ENCODE measurements around the gene UBE2Q1.

Gene UBE2Q1

DNA sequence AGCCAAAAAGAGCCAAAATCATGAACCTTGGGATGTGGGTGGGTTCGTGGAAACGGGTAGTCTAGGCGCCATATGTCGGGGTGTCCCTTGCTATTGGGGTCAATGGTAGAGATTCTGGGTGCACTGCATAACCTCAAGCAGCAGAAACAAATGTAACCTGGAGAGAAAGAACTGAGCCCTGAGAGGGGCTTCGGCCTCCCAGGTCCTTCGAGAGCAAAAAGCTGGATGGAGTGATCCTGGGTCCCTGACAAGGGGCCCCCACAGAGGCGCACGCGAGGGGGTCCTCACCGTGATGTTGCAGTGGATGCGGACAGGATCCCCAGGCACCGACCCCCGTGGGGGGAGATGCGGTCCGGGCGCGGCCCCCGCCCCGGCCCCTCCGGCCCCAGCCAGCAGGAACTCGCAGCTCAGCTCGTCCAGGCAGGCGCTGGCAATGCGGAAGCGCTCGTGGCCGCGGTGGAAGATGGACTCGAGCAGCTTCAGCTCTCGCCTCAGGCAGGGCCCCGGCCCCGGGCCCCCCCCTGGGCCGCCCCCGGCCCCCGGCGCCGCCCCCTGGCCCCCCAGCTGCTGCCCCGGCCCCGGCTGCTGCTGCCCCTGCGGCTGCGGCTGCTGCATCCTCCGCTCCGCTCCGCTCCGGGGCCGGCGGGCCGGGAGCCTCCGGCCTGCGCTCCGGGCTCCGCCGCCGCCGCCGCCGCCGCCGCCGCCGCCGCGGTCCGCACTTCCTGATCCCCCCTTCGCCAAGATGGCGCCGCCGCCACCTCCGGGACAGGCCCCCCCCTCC, at the start of gene UBE2Q1:
Gene UBE2Q1 (minus strand): TSS at position 724 of the 781 bp plus-strand sequence. CDS start 109 bp downstream, at position 615.
- FAIRE-seq = no peak

DNA sequence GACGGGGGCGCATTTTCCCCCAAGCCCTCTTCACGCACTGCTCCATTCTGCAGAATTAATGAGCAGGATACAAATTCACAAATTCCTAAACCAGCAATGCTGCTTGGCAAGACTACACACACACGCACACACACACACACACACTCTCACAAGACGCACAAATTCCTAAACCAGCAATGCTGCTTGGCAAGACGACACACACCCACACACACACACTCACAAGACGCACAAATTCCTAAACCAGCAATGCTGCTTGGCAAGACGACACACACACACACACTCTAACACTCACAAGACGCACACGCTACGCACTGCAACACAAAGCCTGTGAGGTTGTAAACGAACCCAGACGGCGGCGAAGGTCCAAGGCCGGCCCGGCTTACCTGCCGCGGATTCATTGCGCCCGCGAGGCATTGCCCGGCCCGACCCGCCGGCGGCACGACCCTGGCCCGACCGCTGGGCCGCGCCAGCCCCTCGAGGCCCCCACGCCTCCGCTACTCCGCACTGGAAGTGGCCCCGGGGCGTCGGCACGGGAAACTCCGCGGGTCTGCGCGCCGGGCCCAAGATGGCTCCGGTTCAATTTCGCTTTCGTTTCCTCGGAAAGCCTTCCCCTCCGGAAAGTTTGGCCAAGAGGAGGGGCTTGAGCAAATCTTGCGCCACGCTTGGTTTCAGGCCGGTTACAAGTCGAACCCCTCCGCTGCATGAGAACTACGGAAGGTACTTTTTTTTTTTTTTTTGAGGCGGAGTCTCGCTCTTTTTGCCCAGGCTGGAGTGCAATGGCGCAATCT, 49.3 kb upstream of the UBE2Q1 start, which contains the start of gene ADAR:
Gene ADAR (minus strand): TSS at position 578 of the 788 bp plus-strand sequence. CDS start 180 bp downstream, at position 398.
- no peak for FAIRE-seq

GRCh38 chr1:154607106-154607608, 48.7 kb upstream of the UBE2Q1 start:
- FAIRE-seq = no peak

DNA sequence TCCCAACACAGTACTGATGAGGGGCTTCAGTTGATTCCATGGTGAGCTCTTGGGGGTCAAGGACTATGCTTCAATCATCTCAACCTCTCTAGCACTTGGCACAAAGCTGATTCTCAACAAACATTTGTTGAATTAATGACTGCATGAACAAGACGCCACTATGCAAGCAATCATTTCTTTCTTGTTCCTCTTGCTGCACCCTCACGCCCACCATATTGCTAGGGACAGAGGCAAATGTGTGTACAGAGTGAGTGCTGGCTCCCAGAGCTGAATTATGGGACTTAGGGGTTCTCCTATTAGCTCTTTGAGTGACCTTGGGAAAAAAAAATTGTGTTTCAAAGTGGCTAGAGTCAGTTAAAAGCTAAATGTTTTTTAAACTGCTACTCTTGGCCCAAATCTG, 47.1 kb upstream of the UBE2Q1 start:
- FAIRE-seq = no peak

- no peak for FAIRE-seq
These were observed 44.9 kb upstream of the UBE2Q1 start for GRCh38 chr1:154603317-154603716.

DNA sequence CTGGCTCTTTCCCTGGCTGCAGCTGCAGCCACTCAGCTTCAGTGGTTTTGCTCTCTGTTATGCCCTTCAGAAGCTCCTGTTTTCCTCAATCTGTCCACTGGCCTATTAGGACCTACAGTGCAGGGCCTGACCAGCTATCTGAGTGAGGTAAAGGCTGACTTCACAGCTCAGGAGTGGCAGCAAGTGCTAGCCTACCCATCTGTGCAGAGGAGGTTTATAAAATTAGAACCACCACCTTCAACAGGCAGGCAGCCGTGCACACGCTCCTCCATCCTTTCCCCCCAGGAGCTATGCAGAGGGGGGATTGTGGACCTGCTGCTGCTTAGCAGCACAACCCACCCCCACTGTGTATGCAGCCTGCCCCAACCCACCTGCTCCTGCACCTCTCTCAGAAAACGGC, 41.2 kb upstream of the UBE2Q1 start:
- FAIRE-seq = no peak

GRCh38 chr1:154598871-154599635, 40.6 kb upstream of the UBE2Q1 start:
- no peak for FAIRE-seq

- FAIRE-seq = peak; percentile 75
These were observed 37.2 kb upstream of the UBE2Q1 start for GRCh38 chr1:154595621-154596020.

- no peak for FAIRE-seq
These were observed 36.3 kb upstream of the UBE2Q1 start for GRCh38 chr1:154594811-154595210.

DNA sequence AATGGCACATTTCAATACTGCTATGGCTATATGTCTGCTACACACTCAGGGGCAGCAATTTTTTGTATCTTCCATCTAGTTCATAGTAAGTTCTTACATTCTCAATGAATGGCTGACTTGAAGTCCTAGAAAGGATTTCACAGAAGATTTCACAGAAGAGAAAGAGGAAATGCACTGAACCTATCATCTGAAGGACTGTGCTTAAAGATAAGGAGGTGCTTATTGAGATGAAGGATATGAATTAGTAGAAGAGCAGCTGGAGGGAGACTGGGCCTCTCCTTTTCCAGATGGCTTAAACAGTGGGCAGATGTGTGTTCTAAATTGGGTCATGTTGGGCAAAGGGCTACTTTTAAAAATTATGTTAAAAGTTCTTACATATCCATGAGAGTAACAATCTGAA, 34.9 kb upstream of the UBE2Q1 start:
- FAIRE-seq = no peak

DNA sequence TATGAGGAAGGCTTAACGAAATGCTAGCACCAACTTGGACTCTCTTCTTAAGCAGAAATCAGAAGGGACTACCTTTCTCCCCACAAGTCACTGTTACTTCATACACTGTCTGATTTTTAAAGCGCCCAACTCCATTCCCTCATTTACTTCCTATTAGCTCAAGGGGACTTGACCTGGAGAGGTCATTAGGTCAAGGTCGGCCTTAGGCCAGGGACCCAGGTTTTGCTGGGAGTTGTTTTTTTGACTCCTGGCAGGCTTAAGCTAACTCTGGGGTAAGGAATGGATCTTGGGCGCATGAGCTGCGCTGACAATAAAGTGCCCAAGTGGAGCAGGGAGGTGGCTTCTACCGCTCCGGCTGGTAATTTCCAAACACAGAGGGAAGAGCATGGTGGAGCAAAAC, 32.7 kb upstream of the UBE2Q1 start:
- FAIRE-seq = no peak

DNA sequence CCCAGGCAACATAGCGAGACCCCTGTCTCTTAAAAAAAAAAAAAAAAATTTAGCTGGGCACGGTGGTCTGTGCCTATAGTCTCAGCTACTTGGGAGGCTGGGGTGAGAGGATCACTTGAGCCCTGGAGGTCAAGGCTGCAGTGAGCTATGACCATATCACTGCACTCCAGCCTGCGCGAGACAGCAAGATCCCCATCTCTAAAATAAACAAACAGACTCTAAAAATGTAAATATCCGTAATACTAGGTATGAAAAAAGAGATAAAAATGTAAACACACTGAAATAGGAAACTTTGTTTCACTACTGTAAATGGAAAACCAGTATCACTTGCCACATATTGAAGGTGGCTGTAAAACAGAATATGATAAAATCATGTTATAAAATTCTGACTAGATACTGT, 32.3 kb upstream of the UBE2Q1 start:
- FAIRE-seq = no peak

- no peak for FAIRE-seq
These were observed 31.3 kb upstream of the UBE2Q1 start for GRCh38 chr1:154589780-154590179.

GRCh38 chr1:154586641-154587040, 28.2 kb upstream of the UBE2Q1 start:
- FAIRE-seq = no peak

DNA sequence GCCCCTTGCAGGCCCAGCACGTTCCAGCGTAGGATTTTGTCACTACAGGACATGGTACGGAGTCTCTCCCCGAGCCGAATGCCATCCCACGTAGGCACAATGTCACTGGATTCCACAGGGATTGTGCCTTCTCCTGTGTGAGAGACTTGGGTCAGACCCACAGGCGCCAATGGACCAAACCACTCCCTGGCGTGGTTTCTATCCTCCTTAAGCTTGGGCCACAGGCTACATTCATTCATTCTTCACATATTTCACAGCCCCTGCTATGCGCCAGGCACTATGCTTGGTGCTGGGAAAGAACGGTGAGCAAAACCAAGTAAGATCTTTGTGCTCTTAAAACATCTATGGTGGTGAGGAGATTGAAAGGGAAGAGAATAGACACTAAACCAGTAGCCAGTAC, 27.8 kb upstream of the UBE2Q1 start:
- no peak for FAIRE-seq

DNA sequence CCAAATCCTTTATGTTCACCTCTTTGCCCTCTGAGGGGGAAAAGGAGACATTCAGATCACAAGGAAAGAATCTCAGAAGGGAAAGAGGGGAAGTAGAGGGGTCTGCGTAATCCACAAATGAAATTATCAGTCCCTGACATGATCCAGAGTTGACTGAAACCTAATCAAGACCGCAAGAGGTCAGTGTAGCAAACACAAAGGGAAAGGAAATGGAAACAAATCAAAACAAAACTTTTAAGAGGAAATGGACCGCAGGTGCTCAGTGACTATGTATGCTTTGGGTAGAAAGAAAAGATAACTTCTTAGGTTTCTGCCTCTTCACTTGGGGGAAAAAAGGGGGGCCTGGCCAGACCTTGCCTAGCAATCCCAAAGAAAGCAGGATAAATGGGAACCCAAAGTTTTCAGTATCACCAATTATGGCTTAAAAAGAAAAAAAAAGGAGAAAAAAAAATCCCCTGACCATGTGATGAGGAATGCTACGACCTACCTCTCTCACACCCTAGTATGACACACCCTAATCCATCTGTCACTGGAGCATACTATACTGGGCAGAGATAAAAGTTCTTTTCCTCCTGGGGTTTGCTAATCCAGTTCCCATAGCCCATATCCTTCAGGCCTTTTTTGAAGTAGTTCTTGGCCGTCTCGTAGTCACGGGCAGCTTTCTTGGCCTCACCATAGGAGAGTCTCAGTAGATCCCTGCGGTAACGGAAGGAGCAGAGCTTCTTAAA, 26.0 kb upstream of the UBE2Q1 start:
- FAIRE-seq = no peak

DNA sequence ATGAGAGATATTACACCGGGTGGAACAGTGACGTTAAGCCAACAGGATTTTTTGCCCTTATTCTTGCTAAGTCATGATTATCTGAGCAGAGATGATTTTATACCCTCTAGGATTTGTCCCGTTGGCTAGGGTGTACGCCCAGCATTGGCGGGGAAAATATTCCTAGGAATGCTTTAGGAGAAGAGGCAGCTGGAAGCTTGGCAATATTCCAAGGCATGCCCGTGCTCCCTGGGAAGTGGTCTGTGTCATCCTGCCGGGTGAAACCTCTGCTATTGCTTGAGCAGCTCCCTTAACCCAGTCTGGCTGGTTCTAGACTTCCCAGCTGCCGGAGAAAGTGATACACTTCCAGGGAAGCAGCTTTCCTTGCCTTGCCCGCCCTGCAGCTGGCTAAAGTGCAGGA, 25.3 kb upstream of the UBE2Q1 start:
- no peak for FAIRE-seq

GRCh38 chr1:154582885-154583284, 24.4 kb upstream of the UBE2Q1 start:
- FAIRE-seq = no peak

DNA sequence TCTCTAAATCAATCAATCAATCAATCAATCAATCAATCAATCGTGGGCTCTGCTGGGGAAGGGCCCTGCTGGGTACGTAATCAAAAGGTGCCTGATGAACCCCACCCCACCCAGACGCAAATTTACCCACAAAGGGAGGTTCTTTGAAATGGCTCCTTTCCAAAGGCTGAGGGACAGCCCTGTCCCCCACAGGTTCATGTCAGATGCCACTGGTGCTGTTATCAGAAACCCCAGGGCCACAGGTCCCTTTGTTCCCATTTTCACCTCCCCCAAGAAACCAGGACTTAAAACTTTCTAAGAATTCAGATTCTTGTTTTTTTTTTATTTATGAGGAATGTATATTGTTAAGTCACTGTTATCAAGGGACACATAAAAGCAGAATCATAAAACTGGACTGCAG, 23.3 kb upstream of the UBE2Q1 start:
- FAIRE-seq = no peak

GRCh38 chr1:154579374-154579773, 20.9 kb upstream of the UBE2Q1 start:
- no peak for FAIRE-seq

GRCh38 chr1:154578058-154578418, 19.6 kb upstream of the UBE2Q1 start:
- no peak for FAIRE-seq

DNA sequence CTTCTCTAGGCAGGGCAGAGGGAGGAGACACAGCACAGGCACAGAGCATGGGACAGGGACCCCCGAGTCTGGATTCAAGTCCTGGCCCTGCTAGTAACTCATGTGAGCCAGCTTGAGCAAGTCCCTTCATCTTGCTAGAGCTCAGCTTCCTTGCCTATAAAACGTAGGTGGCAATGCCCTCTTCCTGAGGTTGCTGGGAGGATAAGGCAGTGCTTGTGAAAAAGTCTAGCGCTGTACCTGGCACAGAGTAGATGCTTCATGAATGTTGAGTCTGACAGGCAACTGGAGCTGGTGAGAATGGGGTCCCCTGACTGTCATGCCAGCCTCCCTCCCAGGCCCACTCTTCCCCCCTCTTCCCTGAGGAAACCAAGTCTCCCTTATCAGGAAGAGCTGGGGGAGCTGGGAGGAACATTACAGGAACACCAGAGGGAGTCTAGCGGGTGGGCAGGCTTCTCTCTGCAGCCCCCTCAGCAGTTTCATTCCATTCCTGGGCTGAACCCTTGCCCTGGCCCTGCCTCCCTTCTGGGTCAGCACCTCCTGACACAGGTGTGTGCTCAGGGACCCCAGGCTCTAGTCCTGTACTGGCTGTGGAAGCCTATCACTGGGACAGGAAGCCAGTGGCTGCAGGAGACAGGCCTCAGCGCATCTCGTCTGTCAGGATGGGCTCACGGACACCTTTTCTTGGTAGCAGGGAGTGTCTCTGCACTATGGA, 19.0 kb upstream of the UBE2Q1 start:
- no peak for FAIRE-seq
